NCI-H510A treated with DMSO at 0.1 percent for 48 hours (cell line): ENCODE results near the gene TSC22D2.

ENCODE experiments used
- DNase-seq: peaks from one replicate; lab custom pipeline; 2025; lab: John Stamatoyannopoulos, UW

TSC22D2 gene

GRCh38 chr3:150385296-150386242 lies 22.5 kb upstream of the TSC22D2 start:
- no peak for DNase-seq

- no peak for DNase-seq
Measured at GRCh38 chr3:150388498-150389418, 19.3 kb upstream of the TSC22D2 start.

GRCh38 chr3:150390087-150390486 lies 18.0 kb upstream of the TSC22D2 start:
- no peak for DNase-seq

GRCh38 chr3:150391161-150391560 lies 16.9 kb upstream of the TSC22D2 start:
- DNase-seq: no peak

GRCh38 chr3:150393745-150394144 lies 14.4 kb upstream of the TSC22D2 start:
- DNase-seq: no peak

GRCh38 chr3:150394606-150395005 lies 13.5 kb upstream of the TSC22D2 start:
- DNase-seq: no peak

GRCh38 chr3:150396491-150396890 lies 11.6 kb upstream of the TSC22D2 start:
- DNase-seq: no peak

GRCh38 chr3:150396956-150397550 lies 11.0 kb upstream of the TSC22D2 start:
- DNase-seq: no peak

GRCh38 chr3:150399060-150399459 lies 9.0 kb upstream of the TSC22D2 start:
- DNase-seq: no peak

GRCh38 chr3:150401285-150401684 lies 6.8 kb upstream of the TSC22D2 start:
- no peak for DNase-seq

- DNase-seq: no peak
Measured at GRCh38 chr3:150402217-150402616, 5.9 kb upstream of the TSC22D2 start.

- DNase-seq: no peak
Measured at GRCh38 chr3:150404023-150404422, 4.1 kb upstream of the TSC22D2 start.

- peak; percentile 61 for DNase-seq
Measured at GRCh38 chr3:150407051-150407807, 869 bp upstream of the TSC22D2 start.

- DNase-seq: no peak
Measured at GRCh38 chr3:150407808-150408220, 284 bp upstream of the TSC22D2 start.

- no peak for DNase-seq
Measured at GRCh38 chr3:150409125-150409511, 1.0 kb downstream of the TSC22D2 start.

- no peak for DNase-seq
Measured at GRCh38 chr3:150409512-150410310, 1.6 kb downstream of the TSC22D2 start.

GRCh38 chr3:150410311-150411105 lies 2.4 kb downstream of the TSC22D2 start:
- DNase-seq: peak; percentile 20

- no peak for DNase-seq
Measured at GRCh38 chr3:150411106-150411460, 3.0 kb downstream of the TSC22D2 start.

- no peak for DNase-seq
Measured at GRCh38 chr3:150411546-150411945, 3.4 kb downstream of the TSC22D2 start.

- DNase-seq: no peak
Measured at GRCh38 chr3:150411976-150412375, 3.9 kb downstream of the TSC22D2 start.
